WTC11 (cell line): ENCODE data around the gene OFD1. TPM values are rescaled to one million over a fixed set of nuclear protein-coding genes. Genes with fewer than 3 reads are reported as not detected.

Experiments used
- ATAC-seq: fragments of 200-7000 bp; cut with Tn5 transposase; 2 replicates; pipeline ENCODE4 v1.10.0; 2021; ENCODE audit warnings: mild to moderate bottlenecking, moderate library complexity
- CTCF ChIA-PET: fragments of 300-600 bp; sonication (Branson Sonifier 250); formaldehyde crosslinking; loops from one replicate; lab custom pipeline; 2021; ENCODE audit warnings: antibody characterized with exemption; lab: Charles Lee
- POLR2A ChIA-PET: fragments of 350-600 bp; sonication (Branson Sonifier 250); formaldehyde crosslinking; loops from one replicate; lab custom pipeline; 2021; ENCODE audit warnings: antibody characterized with exemption; lab: Charles Lee
- DNase-seq: peaks from one replicate; pipeline ENCODE4 v3.0.0; 2021; ENCODE audit warnings: low spot score
- H3K27ac Mint-ChIP-seq: 2 replicates; pipeline ENCODE4 v1.8.0; 2021; ENCODE audit warnings: mixed read lengths
- H3K27me3 Mint-ChIP-seq: 2 replicates; pipeline ENCODE4 v1.8.0; 2021; ENCODE audit warnings: low read depth, mild to moderate bottlenecking, moderate library complexity, mixed read lengths
- H3K36me3 Mint-ChIP-seq: 2 replicates; pipeline ENCODE4 v1.8.0; 2021; ENCODE audit warnings: mixed read lengths
- H3K4me1 Mint-ChIP-seq: 2 replicates; pipeline ENCODE4 v1.8.0; 2022; ENCODE audit warnings: mixed read lengths
- H3K4me3 Mint-ChIP-seq: 2 replicates; pipeline ENCODE4 v1.8.0; 2021; ENCODE audit warnings: mild to moderate bottlenecking, moderate library complexity, mixed read lengths
- H3K9me3 Mint-ChIP-seq: 2 replicates; pipeline ENCODE4 v1.8.0; 2021; ENCODE audit warnings: mixed read lengths
- ATF1 ChIP-seq: sonication (generic); formaldehyde crosslinking; IDR thresholded peaks from 2 replicates; pipeline ENCODE4 v1.8.1; 2023; ENCODE audit warnings: mild to moderate bottlenecking, moderate library complexity, missing genetic modification reagents
- GTF2I ChIP-seq: fragments of 250-450 bp; sonication (Bioruptor Pico); conservative IDR thresholded peaks from 2 replicates; pipeline ENCODE4 v1.4.0; 2021; ENCODE audit warnings: mild to moderate bottlenecking
- NFE2L1 ChIP-seq: sonication (generic); formaldehyde crosslinking; IDR thresholded peaks from 2 replicates; pipeline ENCODE4 v1.8.1; 2023; ENCODE audit warnings: missing genetic modification reagents
- NFYB ChIP-seq: sonication (generic); formaldehyde crosslinking; conservative IDR thresholded peaks from 2 replicates; pipeline ENCODE4 v1.8.0; 2022; ENCODE audit warnings: low read depth, missing genetic modification reagents
- OVOL2 ChIP-seq: fragments of 250-450 bp; sonication (Bioruptor Pico); IDR thresholded peaks from 2 replicates; pipeline ENCODE4 v1.9.0; 2021; ENCODE audit warnings: mild to moderate bottlenecking, borderline replicate concordance
- SMAD4 ChIP-seq: sonication (generic); formaldehyde crosslinking; IDR thresholded peaks from 2 replicates; pipeline ENCODE4 v1.8.0; 2022; ENCODE audit warnings: mild to moderate bottlenecking, missing genetic modification reagents
- STAT6 ChIP-seq: sonication (generic); formaldehyde crosslinking; conservative IDR thresholded peaks from 2 replicates; pipeline ENCODE4 v1.8.1; 2023; ENCODE audit warnings: mild to moderate bottlenecking, low read depth, missing genetic modification reagents, moderate library complexity
- ZNF232 ChIP-seq: sonication (generic); formaldehyde crosslinking; IDR thresholded peaks from 2 replicates; pipeline ENCODE4 v1.8.0; 2022; ENCODE audit warnings: mild to moderate bottlenecking, missing genetic modification reagents
- ZNF512 ChIP-seq: sonication (generic); formaldehyde crosslinking; IDR thresholded peaks from 2 replicates; pipeline ENCODE4 v1.8.1; 2022; ENCODE audit warnings: missing genetic modification reagents, borderline replicate concordance
- total RNA-seq: library from RNA; stranded (reverse); gene quantifications from 3 replicates; pipeline ENCODE4 v1.2.3, GENCODE V29; 2021
- TF ChIP-seq, protein P1 (sequence below): fragments of 250-450 bp; sonication (Bioruptor Pico); IDR thresholded peaks from 2 replicates; pipeline ENCODE4 v1.9.0; 2021; ENCODE audit warnings: mild to moderate bottlenecking, borderline replicate concordance
- TF ChIP-seq, protein P2 (sequence below): sonication (generic); formaldehyde crosslinking; IDR thresholded peaks from 2 replicates; pipeline ENCODE4 v1.8.1; 2022; ENCODE audit warnings: low read depth, missing genetic modification reagents, borderline replicate concordance
- TF ChIP-seq, protein P3 (sequence below): sonication (generic); formaldehyde crosslinking; IDR thresholded peaks from 2 replicates; pipeline ENCODE4 v1.8.0; 2022; ENCODE audit warnings: mild to moderate bottlenecking, missing genetic modification reagents
- TF ChIP-seq, protein P4 (sequence below): fragments of 250-450 bp; sonication (Bioruptor Pico); IDR thresholded peaks from 2 replicates; pipeline ENCODE4 v2.1.2; 2022; ENCODE audit warnings: mild to moderate bottlenecking, moderate library complexity
- TF ChIP-seq, protein P5 (sequence below): sonication (generic); formaldehyde crosslinking; IDR thresholded peaks from 2 replicates; pipeline ENCODE4 v1.8.0; 2022; ENCODE audit warnings: missing genetic modification reagents

OFD1 gene
- total RNA-seq, 1 experiment from 2014 or later, result 23.4 TPM

GRCh38 chrX:13742397-13743176 is 8.0 kb downstream of the OFD1 start (continued):
- TF ChIP-seq, protein P1, sequence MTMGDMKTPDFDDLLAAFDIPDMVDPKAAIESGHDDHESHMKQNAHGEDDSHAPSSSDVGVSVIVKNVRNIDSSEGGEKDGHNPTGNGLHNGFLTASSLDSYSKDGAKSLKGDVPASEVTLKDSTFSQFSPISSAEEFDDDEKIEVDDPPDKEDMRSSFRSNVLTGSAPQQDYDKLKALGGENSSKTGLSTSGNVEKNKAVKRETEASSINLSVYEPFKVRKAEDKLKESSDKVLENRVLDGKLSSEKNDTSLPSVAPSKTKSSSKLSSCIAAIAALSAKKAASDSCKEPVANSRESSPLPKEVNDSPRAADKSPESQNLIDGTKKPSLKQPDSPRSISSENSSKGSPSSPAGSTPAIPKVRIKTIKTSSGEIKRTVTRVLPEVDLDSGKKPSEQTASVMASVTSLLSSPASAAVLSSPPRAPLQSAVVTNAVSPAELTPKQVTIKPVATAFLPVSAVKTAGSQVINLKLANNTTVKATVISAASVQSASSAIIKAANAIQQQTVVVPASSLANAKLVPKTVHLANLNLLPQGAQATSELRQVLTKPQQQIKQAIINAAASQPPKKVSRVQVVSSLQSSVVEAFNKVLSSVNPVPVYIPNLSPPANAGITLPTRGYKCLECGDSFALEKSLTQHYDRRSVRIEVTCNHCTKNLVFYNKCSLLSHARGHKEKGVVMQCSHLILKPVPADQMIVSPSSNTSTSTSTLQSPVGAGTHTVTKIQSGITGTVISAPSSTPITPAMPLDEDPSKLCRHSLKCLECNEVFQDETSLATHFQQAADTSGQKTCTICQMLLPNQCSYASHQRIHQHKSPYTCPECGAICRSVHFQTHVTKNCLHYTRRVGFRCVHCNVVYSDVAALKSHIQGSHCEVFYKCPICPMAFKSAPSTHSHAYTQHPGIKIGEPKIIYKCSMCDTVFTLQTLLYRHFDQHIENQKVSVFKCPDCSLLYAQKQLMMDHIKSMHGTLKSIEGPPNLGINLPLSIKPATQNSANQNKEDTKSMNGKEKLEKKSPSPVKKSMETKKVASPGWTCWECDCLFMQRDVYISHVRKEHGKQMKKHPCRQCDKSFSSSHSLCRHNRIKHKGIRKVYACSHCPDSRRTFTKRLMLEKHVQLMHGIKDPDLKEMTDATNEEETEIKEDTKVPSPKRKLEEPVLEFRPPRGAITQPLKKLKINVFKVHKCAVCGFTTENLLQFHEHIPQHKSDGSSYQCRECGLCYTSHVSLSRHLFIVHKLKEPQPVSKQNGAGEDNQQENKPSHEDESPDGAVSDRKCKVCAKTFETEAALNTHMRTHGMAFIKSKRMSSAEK, result no peak
- no peak for TF ChIP-seq STAT6
- TF ChIP-seq, all 79 proteins: peak for 0

- Mint-ChIP-seq H3K4me1 (peaks cover under 1% of the 10 kb centered on the region; the same call in 1 of the 2 replicates), H3K27ac (no peak overlapping the region), H3K4me3 (no peak overlapping the region), H3K27me3 (no peaks in the 10 kb centered on the region), H3K9me3 (no peaks in the 10 kb centered on the region), H3K36me3 (peaks cover 32% of the 10 kb centered on the region)
- peak; percentile 13 for DNase-seq
- ChIA-PET POLR2A (no interaction called here), CTCF (interaction anchor here (2.0 kb wide), 1 partner anchor 13 kb away, joined by 5 read pairs; the partner anchor contains the start of genes OFD1 and TRAPPC2)
- ATAC-seq, result peak; percentile 36
- TF ChIP-seq, protein P2, sequence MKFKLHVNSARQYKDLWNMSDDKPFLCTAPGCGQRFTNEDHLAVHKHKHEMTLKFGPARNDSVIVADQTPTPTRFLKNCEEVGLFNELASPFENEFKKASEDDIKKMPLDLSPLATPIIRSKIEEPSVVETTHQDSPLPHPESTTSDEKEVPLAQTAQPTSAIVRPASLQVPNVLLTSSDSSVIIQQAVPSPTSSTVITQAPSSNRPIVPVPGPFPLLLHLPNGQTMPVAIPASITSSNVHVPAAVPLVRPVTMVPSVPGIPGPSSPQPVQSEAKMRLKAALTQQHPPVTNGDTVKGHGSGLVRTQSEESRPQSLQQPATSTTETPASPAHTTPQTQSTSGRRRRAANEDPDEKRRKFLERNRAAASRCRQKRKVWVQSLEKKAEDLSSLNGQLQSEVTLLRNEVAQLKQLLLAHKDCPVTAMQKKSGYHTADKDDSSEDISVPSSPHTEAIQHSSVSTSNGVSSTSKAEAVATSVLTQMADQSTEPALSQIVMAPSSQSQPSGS, result no peak
- TF ChIP-seq SMAD4 (CRISPR knock-in tag) (no peak), GTF2I (CRISPR knock-in tag) (no peak)
- TF ChIP-seq, protein P3, sequence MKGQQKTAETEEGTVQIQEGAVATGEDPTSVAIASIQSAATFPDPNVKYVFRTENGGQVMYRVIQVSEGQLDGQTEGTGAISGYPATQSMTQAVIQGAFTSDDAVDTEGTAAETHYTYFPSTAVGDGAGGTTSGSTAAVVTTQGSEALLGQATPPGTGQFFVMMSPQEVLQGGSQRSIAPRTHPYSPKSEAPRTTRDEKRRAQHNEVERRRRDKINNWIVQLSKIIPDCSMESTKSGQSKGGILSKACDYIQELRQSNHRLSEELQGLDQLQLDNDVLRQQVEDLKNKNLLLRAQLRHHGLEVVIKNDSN (CRISPR knock-in tag), result no peak
Measured at GRCh38 chrX:13747836-13748235, 13.3 kb downstream of the OFD1 start.

GRCh38 chrX:13748486-13748885 is 13.9 kb downstream of the OFD1 start:
- Mint-ChIP-seq H3K4me3 (no peak overlapping the region), H3K4me1 (no peaks in the 10 kb centered on the region), H3K27ac (no peak overlapping the region), H3K36me3 (peaks cover 36% of the 10 kb centered on the region), H3K27me3 (no peaks in the 10 kb centered on the region), H3K9me3 (no peaks in the 10 kb centered on the region)
- ATAC-seq (no peak), DNase-seq (no peak)
- CTCF ChIA-PET, result interaction anchor here (2.0 kb wide), 1 partner anchor 14 kb away, joined by 5 read pairs; the partner anchor contains the start of genes OFD1 and TRAPPC2
- POLR2A ChIA-PET, result no interaction called here
- no peak for TF ChIP-seq ZNF512 (CRISPR knock-in tag)
- no peak for TF ChIP-seq NFYB (CRISPR knock-in tag)
- TF ChIP-seq ZNF232 (CRISPR knock-in tag), result no peak
- TF ChIP-seq OVOL2 (CRISPR knock-in tag), result no peak
- no peak for TF ChIP-seq NFE2L1 (CRISPR knock-in tag)
- no peak for TF ChIP-seq ATF1
- TF ChIP-seq, protein P4, sequence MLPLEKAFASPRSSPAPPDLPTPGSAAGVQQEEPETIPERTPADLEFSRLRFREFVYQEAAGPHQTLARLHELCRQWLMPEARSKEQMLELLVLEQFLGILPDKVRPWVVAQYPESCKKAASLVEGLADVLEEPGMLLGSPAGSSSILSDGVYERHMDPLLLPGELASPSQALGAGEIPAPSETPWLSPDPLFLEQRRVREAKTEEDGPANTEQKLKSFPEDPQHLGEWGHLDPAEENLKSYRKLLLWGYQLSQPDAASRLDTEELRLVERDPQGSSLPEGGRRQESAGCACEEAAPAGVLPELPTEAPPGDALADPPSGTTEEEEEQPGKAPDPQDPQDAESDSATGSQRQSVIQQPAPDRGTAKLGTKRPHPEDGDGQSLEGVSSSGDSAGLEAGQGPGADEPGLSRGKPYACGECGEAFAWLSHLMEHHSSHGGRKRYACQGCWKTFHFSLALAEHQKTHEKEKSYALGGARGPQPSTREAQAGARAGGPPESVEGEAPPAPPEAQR (CRISPR knock-in tag), result no peak
- TF ChIP-seq, protein P5, sequence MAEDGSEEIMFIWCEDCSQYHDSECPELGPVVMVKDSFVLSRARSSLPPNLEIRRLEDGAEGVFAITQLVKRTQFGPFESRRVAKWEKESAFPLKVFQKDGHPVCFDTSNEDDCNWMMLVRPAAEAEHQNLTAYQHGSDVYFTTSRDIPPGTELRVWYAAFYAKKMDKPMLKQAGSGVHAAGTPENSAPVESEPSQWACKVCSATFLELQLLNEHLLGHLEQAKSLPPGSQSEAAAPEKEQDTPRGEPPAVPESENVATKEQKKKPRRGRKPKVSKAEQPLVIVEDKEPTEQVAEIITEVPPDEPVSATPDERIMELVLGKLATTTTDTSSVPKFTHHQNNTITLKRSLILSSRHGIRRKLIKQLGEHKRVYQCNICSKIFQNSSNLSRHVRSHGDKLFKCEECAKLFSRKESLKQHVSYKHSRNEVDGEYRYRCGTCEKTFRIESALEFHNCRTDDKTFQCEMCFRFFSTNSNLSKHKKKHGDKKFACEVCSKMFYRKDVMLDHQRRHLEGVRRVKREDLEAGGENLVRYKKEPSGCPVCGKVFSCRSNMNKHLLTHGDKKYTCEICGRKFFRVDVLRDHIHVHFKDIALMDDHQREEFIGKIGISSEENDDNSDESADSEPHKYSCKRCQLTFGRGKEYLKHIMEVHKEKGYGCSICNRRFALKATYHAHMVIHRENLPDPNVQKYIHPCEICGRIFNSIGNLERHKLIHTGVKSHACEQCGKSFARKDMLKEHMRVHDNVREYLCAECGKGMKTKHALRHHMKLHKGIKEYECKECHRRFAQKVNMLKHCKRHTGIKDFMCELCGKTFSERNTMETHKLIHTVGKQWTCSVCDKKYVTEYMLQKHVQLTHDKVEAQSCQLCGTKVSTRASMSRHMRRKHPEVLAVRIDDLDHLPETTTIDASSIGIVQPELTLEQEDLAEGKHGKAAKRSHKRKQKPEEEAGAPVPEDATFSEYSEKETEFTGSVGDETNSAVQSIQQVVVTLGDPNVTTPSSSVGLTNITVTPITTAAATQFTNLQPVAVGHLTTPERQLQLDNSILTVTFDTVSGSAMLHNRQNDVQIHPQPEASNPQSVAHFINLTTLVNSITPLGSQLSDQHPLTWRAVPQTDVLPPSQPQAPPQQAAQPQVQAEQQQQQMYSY, result no peak
